GM12874 (cell line): ENCODE data around the gene SCFD2.

Source experiments
- CTCF ChIP-seq: IDR thresholded peaks from 2 replicates; pipeline ENCODE4 v1.5.1; 2011; ENCODE audit warnings: low read depth, mild to moderate bottlenecking, control low read depth, low read length, moderate library complexity; ENCODE audit not compliant: insufficient read depth

The SCFD2 gene

GRCh38 chr4:52862639-52863161 lies 503.2 kb downstream of the SCFD2 start:
- TF ChIP-seq CTCF: no peak

- no peak for TF ChIP-seq CTCF
Observed at GRCh38 chr4:52861879-52862616, 503.8 kb downstream of the SCFD2 start, which contains the start of gene RASL11B. Gene RASL11B (plus strand): TSS chr4:52862317. CDS start chr4:52862508, 191 bp downstream.

GRCh38 chr4:52861171-52861823 lies 504.6 kb downstream of the SCFD2 start:
- no peak for TF ChIP-seq CTCF

- no peak for TF ChIP-seq CTCF
Observed at GRCh38 chr4:52860361-52860760, 505.5 kb downstream of the SCFD2 start.

- no peak for TF ChIP-seq CTCF
Observed at GRCh38 chr4:52856801-52857200, 509.1 kb downstream of the SCFD2 start.

- no peak for TF ChIP-seq CTCF
Observed at GRCh38 chr4:52853351-52853750, 512.5 kb downstream of the SCFD2 start.

- TF ChIP-seq CTCF: no peak
Observed at GRCh38 chr4:52852711-52853110, 513.1 kb downstream of the SCFD2 start.
